DMS53 treated with DMSO at 0.1 percent for 48 hours (cell line): Measurements from ENCODE around the gene ANXA8L1.
"Not testable (repeated sequence)": the region's sequence is repeated elsewhere in the genome, so short reads cannot be mapped to it uniquely, and the experiment has no call there.

Experiments used
- DNase-seq: peaks from one replicate; lab custom pipeline; 2025; ENCODE audit not compliant: unreplicated experiment; lab: John Stamatoyannopoulos, UW

The ANXA8L1 gene

GRCh38 chr10:46375406-46375805 is at the start of gene ANXA8L1:
TSS of gene ANXA8L1 (plus strand) at chr10:46375776. CDS start at chr10:46375852, 76 bp downstream.
- not testable (repeated sequence) for DNase-seq

GRCh38 chr10:46326066-46326465 is 49.5 kb upstream of the ANXA8L1 start:
- no peak for DNase-seq

- DNase-seq = no peak
Measured at GRCh38 chr10:46326971-46327370, 48.6 kb upstream of the ANXA8L1 start.

GRCh38 chr10:46327685-46328084 is 47.9 kb upstream of the ANXA8L1 start:
- no peak for DNase-seq

- DNase-seq = no peak
Measured at GRCh38 chr10:46328853-46329689, 46.5 kb upstream of the ANXA8L1 start.

GRCh38 chr10:46329690-46330016 is 45.9 kb upstream of the ANXA8L1 start:
- DNase-seq = no peak

GRCh38 chr10:46330894-46331293 is 44.7 kb upstream of the ANXA8L1 start:
- DNase-seq = no peak

- DNase-seq = not testable (repeated sequence)
Measured at GRCh38 chr10:46365484-46365883, 10.1 kb upstream of the ANXA8L1 start.

GRCh38 chr10:46367209-46367608 is 8.4 kb upstream of the ANXA8L1 start:
- not testable (repeated sequence) for DNase-seq

GRCh38 chr10:46367666-46368240 is 7.8 kb upstream of the ANXA8L1 start:
- not testable (repeated sequence) for DNase-seq

- not testable (repeated sequence) for DNase-seq
Measured at GRCh38 chr10:46368956-46369355, 6.6 kb upstream of the ANXA8L1 start.

- DNase-seq = not testable (repeated sequence)
Measured at GRCh38 chr10:46374410-46374809, 1.2 kb upstream of the ANXA8L1 start.

GRCh38 chr10:46377022-46377421 is 1.4 kb downstream of the ANXA8L1 start:
- DNase-seq = not testable (repeated sequence)

GRCh38 chr10:46377651-46378050 is 2.1 kb downstream of the ANXA8L1 start:
- not testable (repeated sequence) for DNase-seq

- DNase-seq = not testable (repeated sequence)
Measured at GRCh38 chr10:46378108-46378507, 2.5 kb downstream of the ANXA8L1 start.

- DNase-seq = not testable (repeated sequence)
Measured at GRCh38 chr10:46379233-46379848, 3.8 kb downstream of the ANXA8L1 start.

- DNase-seq = not testable (repeated sequence)
Measured at GRCh38 chr10:46385858-46386257, 10.3 kb downstream of the ANXA8L1 start.

- not testable (repeated sequence) for DNase-seq
Measured at GRCh38 chr10:46386694-46387093, 11.1 kb downstream of the ANXA8L1 start.

GRCh38 chr10:46387309-46387902 is 11.8 kb downstream of the ANXA8L1 start:
- DNase-seq = not testable (repeated sequence)

GRCh38 chr10:46391422-46391821 is 15.8 kb downstream of the ANXA8L1 start:
- not testable (repeated sequence) for DNase-seq

GRCh38 chr10:46396441-46397279 is 21.1 kb downstream of the ANXA8L1 start:
- DNase-seq = not testable (repeated sequence)
